HAP-1 (cell line): ENCODE measurements around the gene OPRL1.

Source experiments
- DNase-seq, 2 experiments: peaks; one replicate each; pipeline ENCODE4 v3.0.0-alpha.2; 2016 to 2020; ENCODE audit warnings: low spot score in 2 of 2
- H3K27me3 ChIP-seq: fragments of 250-450 bp; sonication (Bioruptor Pico); 2 replicates; pipeline ENCODE4 v1.5.1; 2020; ENCODE audit warnings: low read depth, mild to moderate bottlenecking, moderate library complexity
- H3K36me3 ChIP-seq: fragments of 250-450 bp; sonication (Bioruptor Pico); replicated peaks from 2 replicates; pipeline ENCODE4 v1.5.1; 2020; ENCODE audit warnings: mild to moderate bottlenecking
- H3K4me1 ChIP-seq: fragments of 250-450 bp; sonication (Bioruptor Pico); 2 replicates; pipeline ENCODE4 v1.5.1; 2020; ENCODE audit warnings: mild to moderate bottlenecking
- H3K4me3 ChIP-seq: fragments of 250-450 bp; sonication (Bioruptor Pico); 2 replicates; pipeline ENCODE4 v1.5.1; 2020; ENCODE audit warnings: mild to moderate bottlenecking, moderate library complexity
- H3K9me3 ChIP-seq: fragments of 250-450 bp; sonication (Bioruptor Pico); 2 replicates; pipeline ENCODE4 v1.5.1; 2020; ENCODE audit warnings: mild to moderate bottlenecking, moderate library complexity
- in situ Hi-C: fragments of 300-500 bp; cut with MboI; formaldehyde crosslinking; loops from 3 replicates; pipeline ENCODE4 v1.14.3; 2020; ENCODE audit warnings: low sequenced_read_pairs, inconsistent platforms, mixed read lengths

Gene OPRL1

DNA sequence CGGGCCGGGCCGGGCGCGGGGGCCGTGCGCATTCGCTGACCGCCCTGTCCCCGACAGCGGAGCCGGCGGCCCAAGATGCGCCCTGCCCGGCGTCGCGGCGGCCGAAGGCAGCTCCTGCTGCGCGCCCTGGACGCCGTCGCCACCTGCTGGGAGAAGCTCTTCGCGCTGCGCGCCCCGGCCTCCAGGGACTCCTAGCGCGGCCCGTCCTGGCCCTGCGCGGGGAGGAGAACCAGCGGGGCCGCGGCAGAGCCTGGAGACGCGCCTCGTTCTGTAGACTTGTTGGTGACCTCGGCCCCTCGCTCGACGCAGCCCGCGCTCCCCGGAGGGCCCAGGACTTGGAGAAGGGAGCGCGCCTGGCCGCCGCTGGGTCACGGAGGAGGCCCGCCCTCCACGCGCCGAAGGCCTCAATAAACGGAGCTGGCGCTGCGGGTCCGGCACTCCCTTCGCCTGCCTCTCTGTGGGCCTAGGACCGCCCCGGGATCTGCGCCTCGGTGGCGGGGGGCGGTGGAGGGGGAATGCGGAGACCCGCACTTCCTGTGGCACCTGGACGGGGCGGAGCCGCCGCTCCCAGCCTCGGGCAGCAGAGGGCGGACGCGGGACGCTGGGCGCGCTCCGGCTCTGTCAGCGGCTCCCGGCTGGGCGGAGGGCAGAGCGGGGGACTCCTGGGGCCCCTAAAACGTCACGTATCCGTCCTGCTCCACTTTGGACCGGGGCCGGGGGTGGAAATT, 41.2 kb upstream of the OPRL1 start:
- in situ Hi-C loops: no loop called here
- Histone ChIP-seq H3K36me3 (peaks cover 1% of the 10 kb centered on the region), H3K4me1 (peaks cover 10% of the 10 kb centered on the region; the same call in 1 of the 2 replicates), H3K4me3 (peak overlapping the region; percentile 38), H3K9me3 (no peaks in the 10 kb centered on the region), H3K27me3 (0 out of 2 replicates have a peak, but pooled peaks cover 2% of the 10 kb centered on the region)
- peak; percentile 56 to 87 for DNase-seq

DNA sequence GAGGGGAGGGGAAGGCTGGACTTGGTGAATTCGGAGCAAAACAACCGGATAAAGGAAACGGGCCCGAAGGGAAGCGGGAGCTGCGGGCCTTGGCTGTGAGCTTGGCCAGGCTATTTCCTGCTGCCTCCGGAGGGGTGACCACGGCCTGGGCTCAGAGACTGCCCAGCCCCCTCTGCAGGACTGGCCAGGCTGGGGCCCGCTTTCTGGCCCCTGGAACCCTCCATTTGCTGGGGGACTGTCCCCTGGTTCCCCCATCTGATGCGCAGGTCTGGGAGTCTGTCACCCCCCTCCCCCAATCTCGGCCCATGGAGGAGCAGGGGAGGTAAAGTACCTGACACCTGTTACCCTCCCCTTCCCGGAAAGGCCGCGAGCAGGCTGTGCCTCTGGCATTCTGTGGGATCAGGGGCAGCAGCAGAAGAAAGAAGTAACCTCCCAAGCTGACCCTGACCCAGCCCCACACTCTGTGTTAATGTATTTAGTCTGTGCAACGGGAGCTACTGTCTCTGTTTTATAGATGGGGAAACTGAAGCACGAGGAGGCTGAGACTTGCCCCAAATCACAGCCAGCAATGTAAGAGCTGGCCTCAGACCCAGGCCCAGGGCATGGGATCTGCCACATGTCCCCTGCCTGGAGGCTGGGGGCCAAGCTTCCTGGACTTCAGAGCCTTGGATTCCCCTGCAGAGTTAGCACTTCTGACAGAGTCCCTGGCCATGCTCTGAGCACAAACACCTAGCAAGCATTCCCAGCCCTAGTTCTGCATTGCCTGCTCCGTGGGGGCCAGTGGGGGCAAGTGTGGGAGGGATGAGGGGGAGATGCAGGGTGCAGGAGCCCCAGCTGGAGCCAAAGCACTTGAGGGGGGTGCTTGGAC, 40.4 kb upstream of the OPRL1 start:
- in situ Hi-C loops: no loop called here
- peaks cover 10% of the 10 kb centered on the region; the same call in 1 of the 2 replicates for H3K4me1 ChIP-seq
- H3K27me3 ChIP-seq: 0 out of 2 replicates have a peak, but pooled peaks cover 2% of the 10 kb centered on the region
- no peak for DNase-seq
- no peaks in the 10 kb centered on the region; the same call in 1 of the 2 replicates for H3K36me3 ChIP-seq
- peak overlapping the region; percentile 38 for H3K4me3 ChIP-seq
- H3K9me3 ChIP-seq: no peaks in the 10 kb centered on the region

DNA sequence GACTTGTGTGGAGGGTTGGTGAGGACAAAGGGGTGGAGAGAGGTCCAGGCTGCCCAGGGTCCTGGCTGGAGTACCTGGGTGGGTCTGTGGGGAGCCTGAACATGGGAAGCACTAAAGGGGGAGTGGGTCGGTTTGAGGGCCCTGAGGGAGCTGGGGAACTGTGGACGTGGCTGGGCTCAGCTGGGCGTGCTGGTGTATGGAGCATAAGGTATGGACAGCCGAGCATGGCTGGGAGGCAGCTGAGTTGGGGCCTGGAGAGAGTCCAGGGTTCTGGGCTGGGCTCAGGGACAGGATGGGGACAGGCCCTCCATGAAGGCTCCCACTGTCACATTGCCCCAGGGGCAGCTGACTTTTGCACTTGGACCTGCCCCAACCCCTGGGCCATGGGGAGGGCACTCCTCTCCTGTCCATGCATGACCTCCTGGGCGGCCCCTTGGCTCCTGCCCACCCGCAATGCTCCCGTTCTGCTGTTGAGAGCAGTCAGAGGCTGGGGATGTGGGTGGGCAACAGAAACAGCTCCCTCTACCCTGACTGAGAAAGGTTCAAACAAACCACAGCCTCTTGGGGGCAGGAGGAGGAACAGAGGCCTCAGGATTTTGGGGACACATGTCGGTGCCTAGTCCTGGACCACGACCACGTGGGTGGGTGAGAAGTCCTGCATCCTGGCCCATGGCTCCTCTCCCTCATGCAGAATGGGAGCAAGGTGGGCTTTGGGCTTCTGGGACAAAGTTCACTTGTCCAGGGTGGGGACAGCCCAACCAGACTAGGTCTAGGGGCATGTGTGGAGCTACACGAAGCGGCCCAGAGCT, 39.4 kb upstream of the OPRL1 start:
- 0 out of 2 replicates have a peak, but pooled peaks cover 2% of the 10 kb centered on the region for H3K27me3 ChIP-seq
- DNase-seq: no peak
- H3K4me1 ChIP-seq: peaks cover 10% of the 10 kb centered on the region; the same call in 1 of the 2 replicates
- no peaks in the 10 kb centered on the region for H3K9me3 ChIP-seq
- no peaks in the 10 kb centered on the region for H3K36me3 ChIP-seq
- no peak overlapping the region for H3K4me3 ChIP-seq
- in situ Hi-C loops: no loop called here

DNA sequence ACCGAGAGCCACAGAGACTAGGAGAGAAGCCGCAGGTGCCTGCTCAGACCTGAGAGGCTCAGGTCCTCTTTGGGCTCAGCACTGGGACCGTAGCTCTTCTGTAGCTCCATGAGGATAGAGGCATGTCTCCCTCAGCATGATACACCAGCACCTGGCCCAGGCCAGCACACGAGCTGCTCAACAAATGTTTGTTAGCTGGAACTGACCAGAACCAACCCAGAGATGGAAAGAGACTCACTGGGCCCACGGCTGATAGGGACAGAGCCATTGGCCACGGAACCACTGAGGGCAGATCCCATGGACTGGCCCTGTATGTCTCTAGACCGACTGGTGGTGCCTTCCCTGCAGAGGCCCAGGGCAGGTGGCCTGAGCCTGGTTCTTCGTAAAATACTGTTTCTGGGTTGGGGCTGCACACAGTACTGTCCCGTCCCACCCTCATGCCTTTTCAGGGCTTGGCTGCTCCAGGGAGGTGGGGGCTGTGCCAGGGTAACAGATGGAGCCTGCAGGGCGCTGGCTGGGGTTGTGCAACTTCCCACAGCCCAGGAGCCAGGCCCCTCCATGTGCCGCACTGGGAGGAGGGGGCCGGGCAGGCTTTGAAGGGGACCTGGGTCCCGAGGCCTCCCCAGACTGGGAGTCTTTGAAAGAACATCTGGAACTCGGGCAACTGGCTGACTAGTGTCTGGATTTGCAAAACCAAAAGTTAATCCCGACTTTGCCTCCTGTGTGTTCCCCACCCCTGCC, 38.7 kb upstream of the OPRL1 start:
- no peak overlapping the region; the same call in 1 of the 2 replicates for H3K4me3 ChIP-seq
- peaks cover 10% of the 10 kb centered on the region; the same call in 1 of the 2 replicates for H3K4me1 ChIP-seq
- H3K9me3 ChIP-seq: no peaks in the 10 kb centered on the region
- in situ Hi-C loops: no loop called here
- no peaks in the 10 kb centered on the region for H3K36me3 ChIP-seq
- DNase-seq: no peak
- H3K27me3 ChIP-seq: 0 out of 2 replicates have a peak, but pooled peaks cover 2% of the 10 kb centered on the region

DNA sequence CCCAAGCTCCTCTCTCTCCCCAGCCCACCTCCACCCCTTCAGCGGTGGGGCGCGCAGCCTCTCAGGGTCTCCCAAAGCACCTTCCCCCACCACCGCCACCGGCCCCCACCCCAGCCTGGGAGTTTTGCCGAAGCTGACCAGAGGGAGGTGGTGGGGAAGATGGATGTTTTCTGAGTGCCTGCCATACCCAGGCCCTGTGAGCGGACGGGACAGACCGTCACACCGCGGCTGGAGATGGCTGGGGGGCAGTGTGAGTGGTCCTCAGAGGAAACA, 38.2 kb upstream of the OPRL1 start:
- Histone ChIP-seq H3K9me3 (no peaks in the 10 kb centered on the region), H3K27me3 (0 out of 2 replicates have a peak, but pooled peaks cover 2% of the 10 kb centered on the region), H3K36me3 (no peaks in the 10 kb centered on the region), H3K4me1 (peaks cover 10% of the 10 kb centered on the region; the same call in 1 of the 2 replicates), H3K4me3 (peak overlapping the region; percentile 35)
- no peak for DNase-seq
- in situ Hi-C loops: no loop called here

DNA sequence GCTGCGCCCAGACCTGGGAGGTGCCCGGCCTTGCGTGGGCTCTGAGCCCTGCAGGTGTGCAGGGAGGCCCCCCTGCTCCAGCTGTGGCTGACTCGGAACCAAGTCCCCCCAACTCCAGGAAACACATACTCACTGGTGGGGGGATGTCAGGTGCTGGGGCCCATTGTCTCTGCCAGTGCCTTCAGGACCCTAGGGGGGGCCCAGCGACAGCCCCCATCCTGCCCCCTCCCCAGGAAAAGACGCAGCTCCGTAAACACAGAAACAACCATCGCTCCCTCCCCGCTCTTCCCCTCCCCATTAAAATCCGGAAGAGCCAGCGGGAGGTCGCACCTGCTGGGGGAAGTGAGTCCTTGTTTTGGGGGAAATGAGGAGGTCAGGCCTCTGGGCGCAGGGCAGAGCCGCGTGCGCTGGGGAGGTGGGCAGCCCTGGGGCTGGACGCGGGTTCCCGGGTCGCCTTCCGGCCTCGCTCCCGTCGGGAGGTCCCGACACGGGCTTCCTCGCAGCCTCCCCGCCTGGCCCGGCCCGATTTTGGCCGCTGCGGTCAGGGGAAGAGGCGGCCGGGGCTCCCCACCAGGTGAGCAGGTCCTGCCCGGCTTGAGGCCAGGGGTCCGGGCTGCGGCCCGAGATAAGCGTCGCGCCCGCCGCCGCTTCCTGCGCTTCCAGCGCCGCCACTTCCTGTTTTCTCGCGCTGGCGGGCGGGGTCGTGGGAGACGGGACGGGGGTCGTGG, 37.7 kb upstream of the OPRL1 start:
- Histone ChIP-seq H3K4me3 (peak overlapping the region; percentile 35), H3K9me3 (no peaks in the 10 kb centered on the region), H3K4me1 (peaks cover 10% of the 10 kb centered on the region; the same call in 1 of the 2 replicates), H3K36me3 (no peaks in the 10 kb centered on the region), H3K27me3 (peaks cover 2% of the 10 kb centered on the region; the same call in 1 of the 2 replicates)
- DNase-seq: no peak
- in situ Hi-C loops: no loop called here

DNA sequence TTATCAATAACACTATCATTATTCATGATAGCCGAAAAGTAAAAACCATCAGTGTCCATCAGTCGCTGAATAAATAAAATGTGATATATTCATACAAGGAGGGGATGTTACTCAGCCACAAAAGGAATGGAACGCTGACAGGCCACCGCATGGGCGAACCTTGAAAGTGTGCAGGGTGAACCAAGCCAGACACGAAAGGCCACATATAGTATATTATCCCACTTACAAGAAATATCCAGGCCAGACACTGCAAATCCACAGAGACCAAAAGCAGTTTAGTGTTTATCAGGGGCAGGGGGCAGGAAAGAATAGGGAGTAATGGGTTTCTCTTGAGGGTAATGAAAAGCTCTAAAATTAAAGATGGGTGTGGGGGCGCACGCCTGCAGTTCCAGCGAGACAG, 36.1 kb upstream of the OPRL1 start:
- in situ Hi-C loops: no loop called here
- Histone ChIP-seq H3K4me3 (no peak overlapping the region), H3K4me1 (peaks cover 10% of the 10 kb centered on the region; the same call in 1 of the 2 replicates), H3K27me3 (peaks cover 5% of the 10 kb centered on the region; the same call in 1 of the 2 replicates), H3K9me3 (no peaks in the 10 kb centered on the region), H3K36me3 (no peaks in the 10 kb centered on the region)
- no peak for DNase-seq

DNA sequence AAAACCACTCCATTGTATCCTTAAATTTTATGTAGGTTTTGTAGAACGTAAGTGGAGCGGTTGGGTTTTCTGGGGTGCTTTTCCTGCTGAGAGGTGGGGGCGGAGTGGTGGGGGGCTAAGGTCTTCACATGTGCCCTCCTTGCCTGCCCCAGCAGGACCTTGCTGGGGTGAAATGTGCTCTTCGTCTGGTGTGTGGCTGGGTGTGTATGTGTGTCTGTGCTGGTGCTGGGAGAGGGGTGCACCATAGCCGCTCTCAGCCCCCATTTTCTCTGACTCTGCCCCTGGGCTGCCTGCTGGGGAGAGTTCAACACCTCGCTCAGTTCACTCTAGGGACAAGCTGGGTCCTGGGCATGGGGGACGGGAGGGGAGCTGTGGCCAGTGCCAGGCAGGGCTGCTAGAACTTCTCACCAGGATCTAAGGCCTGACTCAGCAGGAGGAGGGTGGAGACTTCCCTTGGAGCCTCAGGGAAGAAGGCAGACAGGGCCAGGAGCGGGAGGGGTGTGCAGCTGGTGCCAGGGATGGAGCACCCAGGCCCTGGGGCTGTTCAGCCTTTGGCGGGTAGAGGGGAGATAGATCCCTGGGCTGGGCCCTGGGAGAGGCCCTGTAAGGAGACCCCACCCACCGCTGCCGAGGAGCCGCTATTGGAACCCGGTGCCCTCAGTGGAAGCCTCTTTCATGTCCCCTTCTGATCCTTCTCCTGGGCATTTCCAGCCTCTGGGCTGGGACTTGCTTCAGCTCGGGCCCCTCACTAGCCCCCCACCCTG, 35.2 kb upstream of the OPRL1 start:
- no peaks in the 10 kb centered on the region for H3K9me3 ChIP-seq
- no peak overlapping the region for H3K4me3 ChIP-seq
- H3K27me3 ChIP-seq: peaks cover 5% of the 10 kb centered on the region; the same call in 1 of the 2 replicates
- no peaks in the 10 kb centered on the region for H3K36me3 ChIP-seq
- in situ Hi-C loops: no loop called here
- H3K4me1 ChIP-seq: peaks cover 6% of the 10 kb centered on the region; the same call in 1 of the 2 replicates
- no peak for DNase-seq

DNA sequence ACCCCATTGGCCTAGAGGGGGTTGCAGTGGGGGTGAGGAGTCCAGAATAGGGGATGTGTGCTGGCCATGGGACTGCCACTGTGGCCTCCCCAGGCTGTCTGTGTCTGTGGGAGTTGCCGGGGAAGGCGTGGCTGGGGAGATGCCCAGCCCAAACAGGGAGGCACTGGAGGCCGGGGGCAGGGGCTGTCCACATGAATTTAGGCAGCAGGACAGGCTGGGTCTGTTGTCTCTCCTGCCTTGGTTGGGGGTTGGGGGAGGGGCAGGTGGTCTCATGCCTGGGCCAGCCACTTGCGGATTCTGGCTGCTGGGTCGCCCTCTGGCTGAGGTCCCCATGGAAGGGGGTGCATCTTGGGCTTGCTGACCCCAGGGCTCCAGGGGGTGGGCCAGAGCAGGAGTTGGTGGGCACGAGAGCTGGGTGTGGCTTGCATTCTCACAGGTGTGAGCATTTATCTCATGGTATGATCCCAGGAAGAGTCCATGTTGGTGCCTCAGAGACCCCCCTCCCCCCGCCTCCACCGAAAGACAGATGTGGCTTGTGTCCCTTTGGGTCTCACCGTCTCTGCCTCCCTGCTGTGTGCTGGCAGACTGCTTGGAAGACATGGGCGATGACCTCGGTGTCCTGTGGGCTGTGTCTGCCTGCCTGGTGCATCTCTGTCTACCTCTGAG, 34.4 kb upstream of the OPRL1 start:
- no peak overlapping the region for H3K4me3 ChIP-seq
- in situ Hi-C loops: no loop called here
- DNase-seq: no peak
- H3K9me3 ChIP-seq: no peaks in the 10 kb centered on the region
- peaks cover 5% of the 10 kb centered on the region; the same call in 1 of the 2 replicates for H3K27me3 ChIP-seq
- no peaks in the 10 kb centered on the region for H3K36me3 ChIP-seq
- peaks cover 6% of the 10 kb centered on the region; the same call in 1 of the 2 replicates for H3K4me1 ChIP-seq

DNA sequence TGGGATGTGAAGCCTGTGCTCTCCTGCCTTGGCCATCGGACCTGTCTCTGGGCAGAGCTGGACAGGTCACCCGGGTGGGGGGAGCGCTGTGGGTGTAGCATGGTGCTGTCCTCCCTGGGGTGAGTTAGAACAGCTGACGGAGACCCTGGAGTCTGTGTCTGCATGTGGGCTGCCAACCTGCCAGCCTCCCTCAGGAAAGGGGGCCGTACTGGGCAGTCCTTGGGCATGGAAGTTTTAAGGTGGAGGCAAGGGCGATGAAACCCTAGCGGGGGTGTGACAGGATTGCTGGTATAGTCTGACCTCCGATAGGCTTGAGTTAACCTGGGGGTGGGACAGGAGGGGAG, 32.9 kb upstream of the OPRL1 start:
- H3K4me3 ChIP-seq: no peak overlapping the region
- H3K9me3 ChIP-seq: no peaks in the 10 kb centered on the region
- in situ Hi-C loops: no loop called here
- no peaks in the 10 kb centered on the region for H3K36me3 ChIP-seq
- H3K27me3 ChIP-seq: peaks cover 5% of the 10 kb centered on the region; the same call in 1 of the 2 replicates
- no peak for DNase-seq
- H3K4me1 ChIP-seq: peaks cover 4% of the 10 kb centered on the region; the same call in 1 of the 2 replicates

DNA sequence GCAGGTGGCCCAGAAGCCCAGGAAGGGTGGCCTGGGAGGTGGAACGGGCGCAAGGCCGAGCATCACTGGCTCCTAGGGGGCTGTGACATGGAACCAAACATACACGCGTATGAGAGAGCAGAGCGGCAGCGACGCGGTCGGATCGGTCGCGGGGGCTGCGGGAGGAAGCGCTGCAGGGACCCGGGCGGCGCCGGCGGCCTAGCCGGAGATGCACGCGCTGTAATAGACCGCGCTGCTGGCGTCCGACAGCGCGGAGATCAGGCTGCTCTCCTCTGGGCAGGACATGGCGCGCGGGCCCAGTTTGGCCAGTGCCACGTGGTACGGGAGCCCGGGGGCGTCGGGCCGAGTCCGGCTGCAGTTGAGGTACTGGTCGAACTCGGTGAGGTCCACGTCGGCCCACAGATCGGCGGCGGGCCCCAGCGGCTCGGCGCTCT, 31.9 kb upstream of the OPRL1 start:
- no peak overlapping the region for H3K4me3 ChIP-seq
- in situ Hi-C loops: no loop called here
- no peaks in the 10 kb centered on the region for H3K36me3 ChIP-seq
- peaks cover 2% of the 10 kb centered on the region; the same call in 1 of the 2 replicates for H3K27me3 ChIP-seq
- no peak for DNase-seq
- H3K4me1 ChIP-seq: no peaks in the 10 kb centered on the region
- H3K9me3 ChIP-seq: no peaks in the 10 kb centered on the region
